Stomach (tissue), 9 donors: Measurements from ENCODE around the gene CEP89. TPM values are rescaled to one million over a fixed set of nuclear protein-coding genes. Genes with fewer than 3 reads are reported as not detected.

Experiments used
- DNase-seq, 2 donors: peaks; one replicate each; pipeline versions ENCODE4 v3.0.0 to v3.0.0-alpha.2; 2013 to 2019
- H3K27ac ChIP-seq, 5 donors: fragments of 200-600 bp in 4 of 5; sonication (generic) in 4 of 5; one replicate each; pipeline ENCODE4 v1.5.1; 2013 to 2019; ENCODE audit warnings: mild to moderate bottlenecking in 1 of 5, moderate library complexity in 1 of 5
- H3K27me3 ChIP-seq, 3 donors: fragments of 200-600 bp; sonication (generic); one replicate each; pipeline ENCODE4 v1.5.1; 2017 to 2019; ENCODE audit warnings: mixed run types in 1 of 3
- H3K36me3 ChIP-seq, 4 donors: fragments of 200-600 bp; sonication (generic); 1 replicate in 3 of 4; 2 replicates in 1 of 4; pipeline ENCODE4 v1.5.1; 2016 to 2019
- H3K4me1 ChIP-seq, 4 donors: fragments of 200-600 bp; sonication (generic); one replicate each; pipeline ENCODE4 v1.5.1; 2016 to 2019
- H3K4me3 ChIP-seq, 4 donors: fragments of 200-600 bp; sonication (generic) in 3 of 4; one replicate each; pipeline ENCODE4 v1.5.1; 2016 to 2019; ENCODE audit warnings: mild to moderate bottlenecking in 1 of 4
- H3K9me3 ChIP-seq, 4 donors: fragments of 200-600 bp; sonication (generic); one replicate each; pipeline ENCODE4 v1.5.1; 2016 to 2019
- CTCF ChIP-seq, 7 experiments: fragments of 450-650 bp in 4 of 7; fragments of 200-600 bp in 3 of 7; sonication (generic) in 3 of 7; IDR thresholded peaks; one replicate each; pipeline ENCODE4 v1.5.1; 2016 to 2019; ENCODE audit warnings: antibody characterized with exemption in 7 of 7, control low read depth in 2 of 7, mild to moderate bottlenecking in 1 of 7
- EP300 ChIP-seq: sonication (generic); formaldehyde crosslinking; IDR thresholded peaks from one replicate; pipeline ENCODE4 v1.6.1; 2017; ENCODE audit warnings: antibody characterized with exemption
- POLR2A ChIP-seq, 4 donors: fragments of 450-650 bp; IDR thresholded peaks; one replicate each; pipeline ENCODE4 v1.6.1; 2016; ENCODE audit warnings: antibody characterized with exemption in 4 of 4, control low read depth in 2 of 4, mild to moderate bottlenecking in 1 of 4, moderate library complexity in 1 of 4
- POLR2AphosphoS5 ChIP-seq, 3 donors: sonication (generic); formaldehyde crosslinking; IDR thresholded peaks; one replicate each; pipeline ENCODE4 v1.6.1; 2016; ENCODE audit warnings: antibody characterized with exemption in 3 of 3
- WGBS, 5 donors: extraction: QIAGEN DNeasy Blood & Tissue Kit in 3 of 5; methylation state at CpG; one replicate each; pipeline versions ENCODE4 v1.1.5 to v1.1.7; 2013 to 2018; 5-methylcytosine and 5-hydroxymethylcytosine counted together
- intact Hi-C: fragments of 100-400 bp; cut with DNase I; formaldehyde crosslinking; loops from one replicate; pipeline ENCODE4 v1.15.1; 2023; ENCODE audit warnings: low total_unique reads
- polyA plus RNA-seq, 3 donors: library from polyadenylated mRNA; stranded (reverse); fragments of 200-250 nt; gene quantifications; one replicate each; pipeline ENCODE4 v1.2.3, GENCODE V29; 2013
- total RNA-seq, 5 donors: library from RNA; depleted of rRNA; stranded (reverse); fragments of >200 nt; gene quantifications; one replicate each; pipeline versions ENCODE4 v1.1.0 to v1.2.3, GENCODE V29; 2014 to 2016
- donor health status: healthy with polysubstance abuse.
- donor health status: Bipolar disorder and iron deficiency.
- donor health status: healthy.

Gene CEP89
- total and polyA plus RNA-seq, 8 donors, result 3.1 to 15.1 (median 7.4) TPM

GRCh38 chr19:32863301-32863700, 108.5 kb downstream of the CEP89 start:
- 85 to 97% (median 95%) methylated on average over 8 of the region's 8 CpGs for WGBS, 5 donors
- no peak overlapping the region for H3K27ac ChIP-seq
- no peak overlapping the region for H3K4me3 ChIP-seq
- TF ChIP-seq EP300 (no peak), POLR2AphosphoS5 (IDR thresholded peaks at IDR 0.05) (no peak), CTCF (IDR thresholded peaks at IDR 0.05) (no peak), POLR2A (IDR thresholded peaks at IDR 0.05) (no peak)
- no peak for DNase-seq
- H3K27me3 ChIP-seq, result peaks cover 0 to 6% (median 0%) of the 10 kb centered on the region in 3 donors
- no peaks in the 10 kb centered on the region for H3K9me3 ChIP-seq
- no peaks in the 10 kb centered on the region for H3K36me3 ChIP-seq
- intact Hi-C loops, result no loop called here
- H3K4me1 ChIP-seq, result no peaks in the 10 kb centered on the region

GRCh38 chr19:32862741-32863140, 109.0 kb downstream of the CEP89 start:
- DNase-seq, result no peak
- 91 to 96% (median 93%) methylated on average over 14 of the region's 14 CpGs for whole genome bisulfite sequencing, 5 donors

GRCh38 chr19:32862173-32862572, 109.6 kb downstream of the CEP89 start:
- H3K9me3 ChIP-seq, result no peaks in the 10 kb centered on the region
- H3K4me1 ChIP-seq, result no peaks in the 10 kb centered on the region
- H3K4me3 ChIP-seq, result no peak overlapping the region
- WGBS, 5 donors, result 82 to 92% (median 89%) methylated on average over 19 of the region's 19 CpGs
- H3K27ac ChIP-seq, result no peak overlapping the region
- no peak for DNase-seq
- TF ChIP-seq CTCF (IDR thresholded peaks at IDR 0.05) (no peak), EP300 (no peak), POLR2A (IDR thresholded peaks at IDR 0.05) (no peak), POLR2AphosphoS5 (IDR thresholded peaks at IDR 0.05) (no peak)
- intact Hi-C loops, result no loop called here
- H3K36me3 ChIP-seq, result peaks cover 0 to 7% (median 0%) of the 10 kb centered on the region in 4 donors
- H3K27me3 ChIP-seq, result peaks cover 0 to 6% (median 0%) of the 10 kb centered on the region in 3 donors

More at GRCh38 chr19:32862741-32863140, 109.0 kb downstream of the CEP89 start:
- no peaks in the 10 kb centered on the region for H3K4me1 ChIP-seq
- TF ChIP-seq EP300 (no peak), CTCF (IDR thresholded peaks at IDR 0.05) (no peak), POLR2AphosphoS5 (IDR thresholded peaks at IDR 0.05) (no peak), POLR2A (IDR thresholded peaks at IDR 0.05) (no peak)
- no peaks in the 10 kb centered on the region for H3K9me3 ChIP-seq
- H3K36me3 ChIP-seq, result peaks cover 0 to 1% (median 0%) of the 10 kb centered on the region in 4 donors
- H3K4me3 ChIP-seq, result no peak overlapping the region
- intact Hi-C loops, result no loop called here
- no peak overlapping the region for H3K27ac ChIP-seq
- peaks cover 0 to 6% (median 0%) of the 10 kb centered on the region in 3 donors for H3K27me3 ChIP-seq

GRCh38 chr19:32861596-32861995, 110.2 kb downstream of the CEP89 start:
- intact Hi-C loops, result no loop called here
- no peak for DNase-seq
- TF ChIP-seq POLR2A (IDR thresholded peaks at IDR 0.05) (no peak), POLR2AphosphoS5 (IDR thresholded peaks at IDR 0.05) (no peak), CTCF (IDR thresholded peaks at IDR 0.05) (no peak), EP300 (no peak)
- Histone ChIP-seq H3K4me1 (no peaks in the 10 kb centered on the region), H3K4me3 (no peak overlapping the region), H3K36me3 (peaks cover 0 to 10% (median 0%) of the 10 kb centered on the region in 4 donors), H3K27me3 (peaks cover 0 to 6% (median 0%) of the 10 kb centered on the region in 3 donors), H3K9me3 (no peaks in the 10 kb centered on the region), H3K27ac (no peak overlapping the region)
- WGBS, 5 donors, result 92 to 97% (median 94%) methylated on average over 3 of the region's 3 CpGs
